Measurements from ENCODE around the gene MMP2.

The MMP2 gene

DNA sequence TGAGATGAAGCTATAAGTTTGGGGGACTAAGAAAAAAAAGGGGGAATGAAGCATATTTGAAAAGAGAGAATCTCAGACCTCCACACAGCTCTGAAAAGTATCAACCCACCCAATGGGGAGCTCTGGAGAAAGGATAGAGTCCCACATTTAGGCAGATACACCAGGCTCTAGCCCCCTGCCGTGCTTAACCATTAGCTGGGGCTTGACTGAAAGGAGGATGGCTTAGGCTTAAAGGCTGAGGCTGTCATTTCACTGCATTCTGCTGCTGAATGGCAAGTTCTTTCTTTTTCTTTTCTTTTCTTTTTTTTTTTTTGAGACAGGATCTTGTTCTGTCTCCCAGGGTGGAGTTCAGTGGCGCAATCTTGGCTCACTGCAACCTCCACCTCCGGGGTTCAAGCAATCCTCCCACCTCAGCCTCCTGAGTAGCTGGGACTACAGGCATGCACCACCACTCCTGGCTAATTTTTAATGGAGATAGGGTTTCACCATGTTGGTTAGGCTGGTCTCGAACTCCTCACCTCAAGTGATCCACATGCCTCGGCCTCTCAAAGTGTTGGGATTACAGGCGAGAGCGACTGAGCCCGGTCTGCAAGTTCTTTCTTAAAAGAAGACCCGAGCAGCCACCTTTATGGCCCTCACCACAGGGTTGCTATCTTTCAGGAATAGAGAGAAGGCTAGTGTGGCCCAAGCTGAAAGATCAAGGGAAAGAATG is 9.0 kb upstream of the MMP2 start:
- no peak for DNase-seq

- no peak for DNase-seq
These were observed 8.2 kb upstream of the MMP2 start for GRCh38 chr16:55470533-55471371.

DNA sequence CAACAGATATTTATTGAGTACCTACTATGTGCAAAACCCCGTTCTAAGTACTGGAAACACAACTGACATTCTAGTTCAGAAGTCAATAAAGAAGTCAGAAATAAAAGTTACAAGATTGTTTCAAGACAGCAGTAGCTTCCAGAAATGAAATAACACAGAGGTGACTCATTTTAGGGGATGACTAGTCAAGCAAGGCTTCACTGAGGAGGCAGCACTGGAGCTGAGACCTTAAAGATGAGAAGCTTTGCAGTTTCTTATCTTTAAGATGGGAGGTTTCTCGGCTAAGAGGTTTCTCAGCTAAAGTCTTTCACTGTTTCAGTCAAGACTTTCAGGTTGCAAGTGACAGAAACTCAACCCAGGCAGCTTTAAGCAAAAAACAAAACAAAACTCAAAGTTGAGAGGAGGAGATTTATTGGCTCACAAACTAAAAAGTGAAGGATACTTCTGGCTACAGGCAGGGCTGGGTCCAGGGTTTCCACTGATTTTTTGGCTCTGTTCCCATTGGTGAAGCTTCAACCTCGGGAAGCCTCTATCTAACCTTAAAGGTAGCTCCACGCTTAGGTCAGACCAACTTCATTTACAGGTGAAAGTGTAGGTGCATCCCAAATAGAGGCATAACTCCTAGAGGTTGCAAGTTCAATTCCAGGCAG is 7.4 kb upstream of the MMP2 start:
- no peak for DNase-seq

GRCh38 chr16:55473587-55473986 is 5.4 kb upstream of the MMP2 start:
- DNase-seq: no peak

DNA sequence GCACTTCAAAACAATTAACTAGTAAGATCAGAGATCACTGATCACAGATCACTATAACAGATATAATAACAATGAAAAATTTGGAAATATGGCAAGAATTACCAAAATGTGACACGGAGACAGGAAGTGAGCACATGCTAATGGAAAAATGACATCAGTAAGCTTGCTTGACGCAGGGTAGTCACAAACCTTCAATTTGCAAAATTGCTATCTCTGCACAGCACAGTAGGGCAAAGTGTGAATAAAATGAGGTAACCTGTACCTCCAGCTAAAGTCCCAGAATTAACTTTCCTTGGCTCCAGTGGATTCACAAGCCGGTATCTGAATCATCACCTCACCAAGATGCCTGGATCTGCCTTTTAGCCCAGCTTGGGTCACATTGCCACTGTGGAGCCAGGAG is 4.2 kb upstream of the MMP2 start:
- no peak for DNase-seq

GRCh38 chr16:55475919-55476318 is 3.1 kb upstream of the MMP2 start:
- DNase-seq: no peak

- no peak for DNase-seq
These were observed 2.1 kb upstream of the MMP2 start for GRCh38 chr16:55476625-55477533.

DNA sequence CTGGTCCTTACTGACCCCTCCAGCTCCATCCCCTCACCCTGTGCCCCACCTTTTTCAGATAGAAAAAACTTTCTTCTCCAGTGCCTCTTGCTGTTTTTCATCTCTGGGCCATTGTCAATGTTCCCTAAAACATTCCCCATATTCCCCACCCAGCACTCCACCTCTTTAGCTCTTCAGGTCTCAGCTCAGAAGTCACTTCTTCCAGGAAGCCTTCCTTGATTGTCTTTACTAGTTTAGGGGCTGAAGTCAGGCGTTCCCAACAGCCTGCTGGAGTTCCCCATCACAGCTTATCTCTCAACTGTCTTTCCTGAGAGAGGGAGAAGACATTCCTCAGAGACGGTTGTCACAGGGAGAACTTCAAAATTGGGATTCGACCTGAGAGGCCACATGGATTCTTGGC is 1.3 kb upstream of the MMP2 start:
- DNase-seq: no peak

DNA sequence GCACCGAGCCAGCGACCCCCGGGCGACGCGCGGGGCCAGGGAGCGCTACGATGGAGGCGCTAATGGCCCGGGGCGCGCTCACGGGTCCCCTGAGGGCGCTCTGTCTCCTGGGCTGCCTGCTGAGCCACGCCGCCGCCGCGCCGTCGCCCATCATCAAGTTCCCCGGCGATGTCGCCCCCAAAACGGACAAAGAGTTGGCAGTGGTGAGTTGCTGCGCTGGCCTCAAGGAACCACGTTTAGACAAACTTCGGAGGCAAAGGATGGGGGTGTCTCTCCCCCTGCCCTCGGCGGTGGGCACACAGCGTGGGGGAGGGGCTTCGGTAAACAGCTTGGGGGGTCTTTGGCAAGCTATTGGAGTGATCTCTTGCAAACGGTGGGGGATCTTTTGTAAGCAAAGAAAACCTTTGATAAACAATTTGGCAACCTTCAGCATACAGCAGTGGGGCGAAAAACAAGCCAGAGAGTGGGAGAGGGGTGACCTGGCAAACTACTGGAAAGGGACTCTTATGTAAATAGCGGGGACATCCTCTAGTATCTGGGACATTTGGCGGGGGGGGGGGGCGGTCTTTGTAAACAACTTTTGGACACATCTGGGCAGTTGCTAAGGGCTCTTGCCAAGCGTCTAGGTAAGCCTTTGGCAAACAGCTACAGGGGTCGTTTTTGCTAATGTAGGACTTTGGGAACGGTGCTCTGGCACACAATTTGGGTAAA is 587 bp downstream of the MMP2 start:
- DNase-seq: no peak

DNA sequence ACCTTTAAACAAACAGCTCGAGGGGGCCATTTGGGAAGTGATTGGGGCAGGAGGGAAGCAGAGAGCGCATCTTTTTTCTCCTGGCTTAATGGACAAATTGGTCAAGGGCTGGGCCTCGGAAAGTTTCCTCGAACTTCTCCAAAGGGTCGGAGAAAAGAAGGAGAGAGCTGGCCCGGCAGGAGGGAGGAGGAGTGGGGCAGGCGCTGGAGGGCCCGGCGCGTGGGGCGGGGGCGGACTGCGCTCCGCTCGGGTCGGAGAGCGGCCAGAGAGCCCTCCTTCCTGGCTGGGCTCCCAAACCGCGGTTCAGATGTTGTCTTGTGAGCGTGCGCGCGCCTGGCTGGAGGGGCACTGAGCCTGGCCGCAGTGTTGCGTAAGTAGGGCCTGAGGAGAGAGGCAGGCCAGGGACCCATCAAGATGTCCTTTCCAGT is 1.2 kb downstream of the MMP2 start:
- DNase-seq: no peak

DNA sequence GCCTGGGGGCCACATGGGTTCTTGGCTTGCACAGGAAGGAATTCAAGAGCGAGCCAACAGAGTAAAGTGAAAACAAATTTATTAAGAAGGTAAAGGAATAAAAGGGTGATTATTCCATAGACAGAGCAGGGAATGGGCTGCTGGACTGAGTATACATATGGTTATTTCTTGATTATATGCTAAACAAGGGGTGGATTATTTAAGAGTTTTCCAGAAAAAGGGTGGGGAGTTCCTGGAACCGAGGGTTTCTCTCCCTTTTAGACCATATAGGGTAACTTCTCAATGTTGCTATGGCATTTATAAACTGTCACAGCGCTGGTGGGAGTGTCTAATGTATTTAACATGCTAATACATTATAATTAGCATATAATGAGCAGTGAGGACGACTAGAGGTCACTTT is 2.0 kb downstream of the MMP2 start:
- DNase-seq: no peak

DNA sequence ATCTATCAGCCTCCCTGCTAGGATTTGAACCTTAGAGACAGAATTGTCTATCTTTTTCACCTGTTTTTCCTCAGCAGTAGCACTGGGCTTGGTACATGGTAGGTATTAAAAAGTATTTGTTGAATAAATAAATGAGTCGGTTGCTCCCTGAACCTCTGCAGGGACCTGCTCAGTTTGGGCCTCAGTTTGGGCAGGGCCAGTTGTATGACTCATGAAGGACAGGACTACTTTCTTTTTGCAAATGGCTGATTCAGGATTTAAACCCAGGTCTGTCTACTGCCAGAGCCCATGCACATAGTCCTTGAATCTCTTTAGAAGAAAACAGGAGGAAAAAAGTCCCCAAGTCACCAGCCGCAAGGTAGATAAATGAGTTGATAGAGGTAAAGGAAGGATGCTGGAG is 3.1 kb downstream of the MMP2 start:
- DNase-seq: no peak

DNA sequence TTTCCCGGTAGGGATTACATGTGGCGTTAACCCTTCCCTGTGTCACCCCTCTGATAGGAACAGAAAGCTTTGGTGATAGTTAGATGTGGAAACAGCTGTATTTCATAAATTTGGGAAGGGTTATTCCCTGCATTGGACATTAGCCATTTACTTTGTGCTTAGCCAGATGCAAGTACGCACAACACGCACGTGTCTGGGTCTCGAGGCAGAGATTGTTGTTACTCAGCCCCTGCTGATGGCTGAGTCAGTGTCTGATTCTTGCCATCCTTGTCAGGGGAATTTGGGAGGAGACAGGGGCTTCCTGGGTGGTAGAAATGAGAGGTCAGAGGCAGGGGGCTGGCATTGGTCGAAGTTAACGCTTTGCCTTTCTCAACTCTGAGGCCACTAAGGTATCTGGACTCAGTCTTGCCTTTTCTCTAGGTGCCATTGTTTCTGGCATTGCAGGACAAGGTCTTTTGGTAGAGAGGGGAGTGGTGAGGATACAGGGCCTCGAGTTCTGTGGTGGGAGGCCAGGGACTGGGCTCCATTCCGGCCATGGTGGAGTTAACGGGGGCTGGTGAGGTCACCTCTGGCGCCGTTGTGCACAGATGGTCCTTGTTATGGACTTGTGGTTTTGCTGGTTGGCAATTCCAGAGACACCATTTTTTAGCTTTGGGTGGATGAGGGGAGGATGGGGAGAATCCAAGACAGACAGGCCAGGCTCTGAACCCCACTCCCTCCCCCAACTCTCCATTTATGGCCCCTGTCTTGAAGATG is 8.2 kb downstream of the MMP2 start:
- DNase-seq: no peak

GRCh38 chr16:55488306-55488705 is 9.3 kb downstream of the MMP2 start:
- no peak for DNase-seq

GRCh38 chr16:55489119-55489955 is 10.3 kb downstream of the MMP2 start:
- DNase-seq: no peak

DNA sequence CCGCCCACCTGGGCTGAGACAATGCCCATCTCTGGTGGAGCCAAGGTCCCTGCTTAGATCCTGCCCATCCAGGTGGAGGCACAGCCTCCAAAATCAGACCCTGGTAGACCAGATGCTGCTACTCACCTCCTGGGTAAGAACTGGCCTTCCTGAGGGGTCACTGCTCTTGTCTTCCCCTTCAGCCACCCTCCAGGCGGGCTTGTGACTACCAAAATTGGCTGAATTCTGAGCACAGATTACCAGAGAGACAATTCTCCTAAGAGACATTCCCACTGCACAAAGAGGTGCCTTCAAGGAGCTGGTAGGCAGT is 10.9 kb downstream of the MMP2 start:
- DNase-seq: no peak

GRCh38 chr16:55490301-55490700 is 11.3 kb downstream of the MMP2 start:
- DNase-seq: no peak

GRCh38 chr16:55491691-55492090 is 12.7 kb downstream of the MMP2 start:
- DNase-seq: no peak

GRCh38 chr16:55492756-55493380 is 13.9 kb downstream of the MMP2 start:
- no peak for DNase-seq

- no peak for DNase-seq
These were observed 16.0 kb downstream of the MMP2 start for GRCh38 chr16:55494994-55495421.
